Activated CD8-positive, alpha-beta memory T cell treated with anti-CD3 and anti-CD28 coated beads, Interleukin-2, amount 50 U/mL, for 4 hours (primary cell): ENCODE measurements around the gene LDLRAD2.

Experiments used
- DNase-seq: peaks from one replicate; pipeline ENCODE4 v3.0.0-alpha.2; 2020

Gene LDLRAD2

GRCh38 chr1:21864730-21865129 is 52.7 kb downstream of the LDLRAD2 start:
- no peak for DNase-seq

GRCh38 chr1:21865609-21865942 is 53.5 kb downstream of the LDLRAD2 start:
- DNase-seq = no peak

DNA sequence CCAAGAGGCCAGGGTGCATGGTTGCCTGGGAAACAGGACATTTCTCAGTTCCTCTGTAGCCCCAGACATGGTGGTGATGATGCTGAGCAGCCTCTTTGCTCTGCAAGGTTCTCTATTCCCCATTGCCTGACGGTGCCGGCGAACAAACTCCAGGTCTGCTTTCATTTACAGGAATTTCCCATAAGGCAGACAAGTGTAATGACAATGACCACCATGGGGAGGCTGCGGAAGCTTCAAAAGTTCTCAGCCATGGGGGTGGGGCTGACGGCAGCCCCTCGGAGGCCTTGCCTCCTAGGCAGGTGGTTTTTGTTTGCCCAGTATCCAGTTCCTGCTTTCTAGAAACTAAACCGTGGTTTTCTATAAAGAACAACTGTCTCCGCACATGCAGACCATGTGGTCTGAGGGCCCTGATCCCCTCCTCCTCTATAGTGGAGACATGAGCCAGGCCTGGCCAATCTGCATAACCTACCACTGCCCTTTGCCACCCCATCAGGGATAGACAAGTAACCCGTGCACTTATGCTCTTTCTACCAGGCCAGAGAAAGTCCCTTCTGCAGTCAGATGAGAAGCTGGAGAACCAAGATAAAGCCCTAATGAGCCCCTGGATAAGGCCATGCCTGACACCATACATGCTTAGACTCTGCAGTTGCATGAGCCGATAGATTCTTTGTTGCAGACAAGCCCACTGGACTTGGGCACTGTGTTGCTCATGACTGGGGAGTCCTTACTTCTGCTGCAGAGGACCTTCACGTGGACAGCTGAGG is 54.1 kb downstream of the LDLRAD2 start:
- no peak for DNase-seq

DNA sequence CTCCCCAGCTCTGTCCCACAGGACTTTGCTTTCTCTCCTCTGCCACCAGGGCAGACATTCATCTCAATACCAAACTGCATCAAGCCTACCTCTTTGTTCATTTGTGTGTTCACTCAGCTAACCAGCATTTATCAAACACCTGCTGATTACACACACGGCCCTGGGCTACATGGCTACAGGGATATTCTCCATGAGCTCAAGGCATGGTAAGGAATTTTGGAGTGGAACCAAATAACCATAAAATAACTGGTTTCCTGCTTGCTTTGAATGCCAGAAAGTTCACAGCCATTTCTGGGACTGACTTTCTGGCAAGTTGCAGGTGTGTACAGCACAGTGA is 54.6 kb downstream of the LDLRAD2 start:
- no peak for DNase-seq

DNA sequence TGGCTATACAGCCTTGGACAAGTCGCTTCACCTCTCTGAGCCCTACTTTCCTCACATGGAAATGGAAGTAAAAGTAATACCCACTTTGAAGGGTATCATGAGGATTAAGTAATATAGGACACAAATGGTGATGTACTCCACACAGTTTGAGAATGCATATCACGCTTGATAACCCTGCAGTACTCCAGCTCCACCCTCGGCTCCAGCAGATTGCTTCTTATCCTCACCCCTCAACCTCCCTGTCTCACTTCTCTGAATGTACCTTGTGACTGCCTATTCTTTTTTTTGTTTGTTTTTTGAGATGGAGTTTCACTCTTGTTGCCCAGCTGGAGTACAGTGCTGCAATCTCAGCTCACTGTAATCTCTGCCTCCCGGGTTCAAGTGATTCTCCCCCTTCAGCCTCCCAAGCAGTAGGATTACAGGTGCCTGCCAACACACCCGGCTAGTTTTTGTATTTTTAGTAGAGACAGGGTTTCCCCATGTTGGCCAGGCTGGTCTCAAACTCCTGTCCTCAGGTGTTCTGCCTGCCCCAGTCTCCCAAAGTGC is 55.5 kb downstream of the LDLRAD2 start:
- no peak for DNase-seq

GRCh38 chr1:21868482-21868881 is 56.4 kb downstream of the LDLRAD2 start:
- DNase-seq = no peak

GRCh38 chr1:21868941-21869454 is 56.9 kb downstream of the LDLRAD2 start:
- no peak for DNase-seq

DNA sequence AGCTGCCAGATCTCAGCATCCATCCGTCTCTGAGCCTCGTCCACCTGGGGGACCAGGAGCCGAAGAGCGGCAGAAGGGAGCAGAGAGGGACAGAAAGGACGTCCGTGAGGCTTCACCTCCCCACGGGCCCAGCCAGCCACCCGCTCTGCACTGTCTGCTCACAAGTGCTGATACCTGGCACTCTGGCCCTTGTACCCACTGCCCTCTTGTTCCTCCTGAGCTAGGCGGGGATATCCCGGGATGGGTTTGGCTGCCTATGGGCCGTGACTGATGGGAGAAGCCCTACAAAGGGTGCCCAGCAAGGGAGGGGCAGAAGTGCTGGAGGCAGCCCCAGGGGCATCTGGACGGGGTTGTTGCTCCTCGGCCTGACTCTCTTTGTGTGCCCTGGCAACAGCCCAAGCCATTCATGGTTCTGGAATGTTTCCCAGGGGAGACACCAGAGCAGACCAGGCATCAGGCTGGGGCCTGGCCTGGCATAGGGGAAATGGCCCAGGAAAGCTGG is 57.6 kb downstream of the LDLRAD2 start:
- DNase-seq = no peak

DNA sequence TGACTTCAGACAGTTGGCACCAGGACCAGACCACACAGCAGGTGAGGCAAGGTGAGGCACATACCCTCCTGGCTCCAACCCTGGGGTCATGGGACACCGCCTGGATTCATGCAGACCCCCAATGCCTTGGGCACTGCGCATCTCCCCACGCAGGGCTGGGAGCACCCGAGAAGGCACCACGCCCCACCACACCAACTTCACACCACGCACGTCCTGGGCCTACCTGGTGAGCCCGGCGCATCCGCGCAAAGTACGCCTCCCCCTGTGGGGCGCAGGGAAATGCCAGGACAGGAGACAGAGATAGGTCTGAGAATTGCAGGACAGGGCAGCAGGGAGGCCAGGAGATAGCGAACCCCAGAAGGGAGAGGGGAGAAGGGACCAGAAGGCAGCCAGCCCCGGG is 58.5 kb downstream of the LDLRAD2 start:
- no peak for DNase-seq

GRCh38 chr1:21871943-21872342 is 59.9 kb downstream of the LDLRAD2 start:
- no peak for DNase-seq

- no peak for DNase-seq
Measured at GRCh38 chr1:21872445-21873079, 60.5 kb downstream of the LDLRAD2 start.

GRCh38 chr1:21873174-21873573 is 61.1 kb downstream of the LDLRAD2 start:
- DNase-seq = no peak

- no peak for DNase-seq
Measured at GRCh38 chr1:21873761-21874160, 61.7 kb downstream of the LDLRAD2 start.

DNA sequence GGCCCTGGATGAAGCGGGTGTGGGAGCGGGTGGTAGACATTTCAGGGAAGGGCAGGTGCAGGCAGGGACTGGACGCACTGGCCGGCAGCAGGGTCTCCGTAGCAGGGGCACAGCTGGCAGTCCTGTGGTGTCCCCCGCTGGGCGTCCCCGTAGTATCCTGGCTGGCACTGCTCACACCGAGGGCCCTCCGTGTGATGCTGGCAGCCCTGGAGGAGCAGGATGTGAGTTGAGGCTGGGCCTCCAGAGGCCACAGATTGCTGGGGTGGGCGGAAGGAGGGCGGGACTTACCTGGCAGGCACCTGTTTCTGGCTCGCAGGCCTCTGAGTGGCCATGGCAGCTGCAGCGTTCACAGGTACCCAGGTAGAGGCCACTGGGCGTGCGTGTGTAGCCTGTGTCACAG is 62.3 kb downstream of the LDLRAD2 start:
- DNase-seq = no peak
